KG1 (cell line): ENCODE measurements around the gene GPNMB.

ENCODE experiments used
- DNase-seq: peaks from one replicate; lab custom pipeline; 2025; lab: John Stamatoyannopoulos, UW

Gene GPNMB

GRCh38 chr7:23272275-23272674 lies 25.7 kb downstream of the GPNMB start:
- DNase-seq = no peak

DNA sequence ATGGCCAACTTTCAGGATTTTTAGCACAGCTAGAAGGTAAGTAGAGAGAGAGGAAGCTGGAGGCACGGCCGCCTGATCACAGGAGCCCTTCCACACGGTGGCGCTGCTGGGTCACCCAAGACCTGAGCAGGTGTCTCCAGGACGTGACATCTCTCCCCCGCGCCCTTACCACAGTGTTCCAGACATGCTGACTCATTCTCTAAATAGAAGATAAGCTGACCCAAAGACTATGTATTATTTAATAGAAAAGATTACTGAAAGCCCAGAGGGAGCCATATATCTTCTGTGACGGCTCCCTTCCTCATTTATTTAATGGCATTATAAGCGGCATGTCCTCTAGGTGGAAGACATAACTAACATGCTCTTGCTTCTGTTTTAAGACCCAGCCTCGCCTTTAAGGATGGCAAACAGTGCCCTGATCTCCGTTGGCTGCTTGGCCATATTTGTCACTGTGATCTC lies 26.6 kb downstream of the GPNMB start:
- peak; percentile 82 for DNase-seq

DNA sequence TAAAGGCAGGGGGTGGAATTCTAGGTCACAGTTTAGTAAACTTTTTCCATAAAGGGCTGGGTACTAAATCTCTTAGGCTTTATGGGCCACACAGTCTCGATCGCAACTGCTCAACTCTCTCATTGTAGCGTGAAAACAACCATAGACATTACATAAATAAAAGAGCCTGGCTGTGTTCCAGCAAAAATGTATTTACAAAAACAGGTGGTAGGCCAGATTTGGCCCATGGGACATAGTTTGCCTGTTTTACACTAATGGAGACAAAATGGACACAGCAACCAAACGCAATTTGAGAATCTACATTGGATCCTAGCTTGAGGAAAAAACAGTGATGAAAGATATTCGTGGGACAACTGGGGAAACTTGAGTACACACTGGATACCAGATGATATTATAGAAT lies 29.3 kb downstream of the GPNMB start:
- no peak for DNase-seq

DNA sequence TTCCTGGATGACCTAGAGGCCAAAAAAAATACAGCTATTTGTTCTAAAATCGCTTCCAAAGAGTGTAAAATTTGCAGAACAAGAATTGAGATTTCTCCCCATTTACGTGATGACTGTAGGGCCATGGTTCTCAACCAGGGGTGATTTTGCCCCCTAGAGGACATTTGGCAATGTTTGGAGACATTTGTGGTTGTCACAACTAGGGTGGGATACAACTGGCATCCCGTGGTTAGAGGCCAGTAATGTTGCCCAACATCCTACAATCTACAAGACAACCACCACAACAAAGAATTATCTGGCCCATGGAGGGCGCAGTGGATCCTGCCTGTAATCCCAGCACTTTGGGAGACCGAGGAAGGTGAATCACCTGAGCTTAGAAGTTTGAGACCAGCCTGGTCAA lies 29.8 kb downstream of the GPNMB start:
- no peak for DNase-seq

DNA sequence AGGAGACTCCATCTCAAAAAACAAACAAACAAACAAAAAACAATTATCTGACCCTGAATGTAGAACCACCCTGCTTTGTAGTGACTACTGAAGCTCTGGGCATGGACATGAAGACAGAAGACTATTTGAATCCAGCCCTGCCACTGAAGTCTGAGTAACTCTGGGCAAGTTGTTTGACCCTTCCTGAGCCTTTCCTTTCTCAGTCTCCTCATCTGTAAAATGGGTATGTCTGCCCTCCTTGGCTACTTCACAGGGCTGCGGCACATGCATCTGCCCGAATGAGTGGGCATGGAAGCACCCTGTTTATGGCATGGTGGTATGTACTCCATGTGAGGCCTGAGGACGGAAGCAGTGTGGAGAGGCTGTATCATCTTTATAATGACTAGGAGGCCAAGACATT lies 30.4 kb downstream of the GPNMB start:
- no peak for DNase-seq

GRCh38 chr7:23277359-23277989 lies 30.9 kb downstream of the GPNMB start:
- peak; percentile 46 for DNase-seq

GRCh38 chr7:23279819-23280525 lies 33.4 kb downstream of the GPNMB start:
- DNase-seq = no peak

- DNase-seq = no peak
Observed at GRCh38 chr7:23283086-23283485, 36.5 kb downstream of the GPNMB start.

GRCh38 chr7:23284871-23285270 lies 38.3 kb downstream of the GPNMB start:
- DNase-seq = no peak

DNA sequence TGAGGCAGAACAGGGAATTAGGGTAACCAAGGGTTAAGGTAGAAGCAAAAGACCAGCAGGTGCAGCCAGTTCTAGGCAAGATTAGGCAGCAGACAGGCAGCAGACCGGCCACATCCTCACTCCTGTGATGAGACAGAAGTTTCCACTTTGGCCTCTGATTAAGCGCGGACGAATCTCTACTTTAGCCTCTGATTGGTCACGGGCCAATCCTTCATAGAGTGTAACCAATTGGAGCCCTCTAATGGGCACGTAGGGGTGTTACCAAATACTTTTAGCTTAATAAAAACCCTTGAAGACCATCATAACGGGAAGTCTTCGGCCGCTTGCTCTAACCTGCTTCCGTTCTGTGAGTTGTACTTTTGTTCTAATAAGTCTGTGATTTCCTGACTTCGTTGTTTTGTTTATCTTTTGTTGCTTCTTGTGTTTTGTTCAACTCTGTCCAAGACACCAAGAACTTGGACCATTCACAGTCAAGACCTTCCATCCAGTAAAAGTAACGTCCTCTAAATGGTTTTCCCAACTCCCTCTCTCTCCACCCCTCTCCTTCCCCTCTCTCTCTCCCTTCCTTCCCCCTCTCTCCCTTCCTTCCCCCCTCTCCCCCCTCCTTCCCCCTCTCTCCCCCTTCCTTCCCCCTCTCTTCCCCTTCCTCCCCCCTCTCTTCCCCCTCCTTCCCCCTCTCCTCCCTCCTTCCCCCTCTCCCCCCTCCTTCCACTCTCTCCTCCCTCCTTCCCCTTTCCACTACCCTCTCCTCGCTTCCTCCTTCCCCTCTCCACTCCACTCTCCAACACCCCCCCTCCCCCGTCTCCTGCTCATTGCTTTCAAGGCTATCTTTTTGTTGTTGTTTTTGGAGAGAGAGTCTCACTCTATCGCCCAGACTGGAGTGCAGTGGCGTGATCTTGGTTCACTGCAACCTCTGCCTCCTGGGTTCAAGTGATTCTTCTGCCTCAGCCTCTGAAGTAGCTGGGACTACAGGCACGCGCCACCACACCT lies 39.4 kb downstream of the GPNMB start:
- no peak for DNase-seq

DNA sequence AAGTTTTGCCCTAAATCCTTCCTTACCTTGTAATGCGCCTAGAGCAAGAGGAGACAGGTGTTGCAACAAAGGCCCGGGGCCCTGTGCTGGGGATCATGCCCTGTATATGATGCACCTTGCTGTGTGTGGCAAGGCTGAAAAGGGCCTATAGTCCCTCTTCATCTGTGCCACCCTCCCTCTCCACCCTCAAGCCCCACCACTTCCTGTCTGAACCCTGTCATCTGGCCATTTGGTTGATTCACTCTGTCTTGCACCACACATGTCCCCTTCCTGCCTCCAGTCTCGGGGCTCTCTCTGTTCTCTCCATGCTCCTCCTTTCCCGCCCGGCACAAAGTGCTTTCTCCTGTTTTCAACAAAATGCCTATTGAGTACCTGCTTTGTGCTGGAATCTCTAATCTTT lies 41.0 kb downstream of the GPNMB start:
- DNase-seq = no peak

GRCh38 chr7:23290993-23291392 lies 44.4 kb downstream of the GPNMB start:
- no peak for DNase-seq

DNA sequence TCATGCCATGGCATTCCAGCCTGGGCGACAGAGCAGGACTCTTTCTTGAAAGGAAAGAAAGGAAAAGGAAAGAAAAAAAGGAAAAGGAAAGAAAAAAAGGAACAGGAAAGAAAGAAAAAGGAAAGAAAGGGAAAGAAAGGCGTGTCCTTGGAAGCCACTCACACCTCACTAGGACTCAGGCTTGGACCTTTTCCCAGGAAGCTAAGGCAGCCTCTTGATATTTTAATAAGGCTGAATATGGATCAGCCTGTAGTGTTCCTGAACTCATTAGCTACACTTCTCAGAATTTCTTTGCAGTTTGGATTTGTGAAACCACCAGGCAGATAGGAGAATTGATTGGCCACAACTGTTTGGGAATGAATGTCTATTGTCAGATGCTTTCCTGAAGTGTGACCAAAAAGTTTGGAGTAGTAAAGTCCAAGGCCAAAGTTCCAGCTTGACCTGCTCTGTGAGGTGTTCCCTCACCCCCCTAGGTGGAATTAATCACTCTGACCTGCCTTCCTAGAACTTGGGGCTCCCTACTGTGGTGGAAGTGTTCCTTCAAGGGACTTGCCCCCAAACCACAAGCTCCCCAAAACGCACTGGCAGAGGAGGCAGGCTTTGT lies 45.5 kb downstream of the GPNMB start:
- no peak for DNase-seq

- no peak for DNase-seq
Observed at GRCh38 chr7:23292623-23293022, 46.0 kb downstream of the GPNMB start.

DNA sequence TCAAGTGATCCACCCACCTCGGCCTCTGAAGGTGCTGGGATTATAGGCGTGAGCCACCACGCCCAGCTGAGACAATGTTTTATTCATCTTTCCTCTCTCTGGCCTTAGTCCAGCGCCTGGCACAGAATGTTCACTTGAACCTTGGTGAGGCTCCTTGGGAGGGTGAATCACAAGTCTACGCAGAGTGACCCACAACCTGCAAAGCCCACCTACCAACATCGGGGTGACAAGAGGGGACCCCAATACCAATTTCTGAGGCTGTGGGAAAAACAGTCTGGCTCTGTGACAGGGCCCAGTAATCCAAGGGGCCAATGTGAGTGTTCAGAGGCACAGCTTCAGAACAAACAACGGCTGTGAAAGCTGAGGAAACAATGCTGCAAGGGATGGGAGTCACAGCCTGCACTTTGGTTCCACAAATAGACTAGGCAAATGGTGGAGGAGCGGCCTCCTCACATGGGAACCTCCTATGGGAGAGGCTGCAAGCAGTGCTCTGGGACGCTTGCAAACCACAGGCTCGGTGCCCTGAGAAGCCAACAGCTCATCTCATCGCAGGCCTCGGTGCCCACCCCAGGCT lies 47.0 kb downstream of the GPNMB start:
- no peak for DNase-seq

DNA sequence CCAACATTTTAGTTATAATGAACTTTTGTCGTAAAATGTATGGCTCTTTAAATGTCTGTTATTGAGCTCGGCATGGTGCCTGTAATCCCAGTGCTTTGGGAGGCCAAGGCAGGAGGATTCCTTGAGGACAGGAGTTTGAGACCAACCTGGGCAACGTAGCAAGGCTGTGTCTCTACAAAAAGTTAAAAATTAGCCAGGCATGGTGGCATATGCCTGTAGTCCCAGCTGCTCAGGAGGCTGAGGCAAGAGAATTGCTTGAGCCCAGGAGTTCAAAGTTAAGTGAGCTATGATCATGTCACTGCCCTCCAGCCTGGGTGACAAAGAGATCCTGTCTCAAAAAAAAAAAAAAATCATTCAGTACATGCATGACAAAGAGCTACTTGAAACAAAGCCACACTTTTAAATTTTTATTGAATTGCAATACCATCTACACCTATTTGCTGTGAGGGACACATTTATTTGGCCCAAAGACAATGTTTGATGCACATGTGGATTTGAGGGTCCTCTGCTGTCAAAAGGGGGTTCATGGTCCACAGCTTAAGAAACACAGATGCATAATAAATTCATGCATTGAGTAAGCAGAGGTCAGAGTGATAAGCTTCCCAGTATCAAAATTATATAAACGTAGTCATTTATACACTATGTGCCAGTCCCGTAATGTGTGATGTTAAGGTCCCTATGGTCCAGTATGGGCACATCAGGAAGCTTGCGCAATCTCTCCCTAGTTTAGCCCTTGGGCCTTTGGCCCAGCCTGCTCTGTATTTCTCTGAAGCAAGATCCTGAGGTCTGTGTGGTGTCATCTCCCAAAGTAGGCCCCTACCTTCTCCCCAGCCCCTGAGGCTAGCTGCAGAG lies 48.2 kb downstream of the GPNMB start:
- DNase-seq = no peak

GRCh38 chr7:23295401-23295697 lies 48.8 kb downstream of the GPNMB start:
- no peak for DNase-seq

- no peak for DNase-seq
Observed at GRCh38 chr7:23298141-23298881, 51.7 kb downstream of the GPNMB start.

DNA sequence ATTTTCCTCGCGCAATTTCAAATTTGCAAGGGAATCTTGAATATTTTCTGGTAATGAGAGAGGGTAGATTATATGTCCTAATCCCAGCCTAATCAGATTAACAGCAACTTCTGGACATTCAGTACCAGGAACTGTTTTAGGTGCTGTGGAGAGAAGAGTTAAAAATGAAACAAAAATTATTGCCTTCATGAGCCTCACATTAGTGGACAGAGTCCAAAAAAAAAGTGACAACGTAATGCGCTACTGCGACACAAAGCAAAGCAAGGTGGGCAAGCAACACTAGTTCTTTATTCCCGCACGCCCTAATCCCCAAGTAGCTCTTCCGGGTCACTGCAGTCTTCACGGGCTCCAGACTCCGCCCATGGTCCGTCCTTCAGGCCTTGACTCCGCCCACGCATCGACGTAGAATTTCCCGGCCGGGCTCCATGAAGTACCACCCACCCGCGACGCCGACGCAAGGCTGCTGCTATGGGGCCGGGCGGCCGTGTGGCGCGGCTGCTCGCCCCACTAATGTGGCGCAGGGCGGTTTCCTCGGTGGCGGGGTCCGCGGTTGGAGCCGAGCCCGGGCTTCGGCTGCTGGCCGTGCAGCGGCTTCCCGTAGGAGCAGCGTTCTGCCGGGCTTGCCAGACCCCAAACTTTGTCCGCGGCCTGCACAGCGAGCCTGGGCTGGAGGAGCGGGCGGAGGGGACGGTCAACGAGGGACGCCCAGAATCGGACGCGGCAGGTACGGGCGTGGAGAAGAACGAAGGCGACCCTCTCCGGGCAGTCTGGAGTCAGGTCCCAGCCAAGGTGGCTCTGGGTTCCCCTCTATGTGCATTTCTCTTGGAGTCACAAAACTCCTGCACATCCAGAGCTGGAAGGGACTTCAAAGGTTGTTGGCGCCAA lies 52.6 kb downstream of the GPNMB start, which contains the start of gene MALSU1:
Gene MALSU1, plus strand, starts transcription at position 455 of the 885 bp plus-strand sequence. Its CDS starts 14 bp downstream, at position 469.
- DNase-seq = peak; percentile 91
